Measurements from ENCODE around the gene JAG1. TPM values are rescaled to one million over a fixed set of nuclear protein-coding genes. Genes with fewer than 3 reads are reported as not detected.

JAG1 gene
- 49.2 and 60.1 TPM in 2 replicates for total RNA-seq

DNA sequence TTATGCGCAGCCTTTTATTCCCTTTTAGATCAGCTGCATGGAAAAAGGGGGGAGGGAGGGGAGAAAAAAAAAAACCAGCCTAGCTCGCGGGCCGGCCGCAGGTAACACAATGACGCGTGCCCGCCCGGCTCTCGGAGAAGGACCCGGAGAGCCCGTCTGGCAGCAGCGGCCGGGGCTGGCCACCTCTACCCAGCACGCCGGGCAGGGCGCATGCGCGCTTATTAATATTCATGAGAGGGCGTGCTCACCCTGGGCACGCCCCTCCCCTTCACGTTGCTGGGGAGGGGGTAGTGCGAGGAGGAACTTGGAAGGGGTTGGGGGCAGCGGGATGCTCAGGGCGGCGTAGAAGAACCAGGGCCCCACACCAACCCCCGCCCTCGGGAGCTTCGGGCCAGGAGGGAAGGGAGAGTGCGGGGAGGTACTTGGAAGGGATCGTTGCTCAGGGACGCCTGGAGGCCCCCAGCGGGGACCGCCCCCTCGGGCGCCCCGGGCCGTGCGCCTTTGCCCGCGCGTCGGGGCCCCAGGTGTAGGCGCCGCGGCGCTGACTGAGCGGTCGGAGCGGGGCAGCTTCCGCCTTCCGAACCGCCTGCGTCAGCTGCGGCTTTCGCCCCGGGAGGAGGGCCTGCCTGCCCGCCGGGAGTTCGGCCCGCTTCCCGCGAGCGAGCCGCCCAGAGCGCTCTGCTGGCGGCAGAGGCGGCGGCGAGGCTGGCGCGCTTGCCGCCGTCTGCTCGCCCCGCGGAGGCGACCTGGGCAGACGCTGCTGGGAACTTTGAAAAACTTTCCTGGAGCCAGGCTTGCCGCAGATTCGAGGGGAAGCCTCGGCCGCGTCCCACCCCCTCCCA lies at the start of gene JAG1:
Gene JAG1, minus strand, starts transcription at position 158 of the 842 bp plus-strand sequence. CDS start 469 bp downstream, outside the sequence.
- H3K27me3 ChIP-seq (ENCODE audit: insufficient read depth, low read length), result no peaks in the 10 kb centered on the region
- H3K4me3 ChIP-seq (ENCODE audit: insufficient read depth, low read length), result peak within 1 kb of the TSS; percentile 97
- H4K20me1 ChIP-seq (ENCODE audit: insufficient read depth, low read length), result no peaks in the 10 kb centered on the region
- peaks cover under 1% of the 10 kb centered on the region for H3K36me3 ChIP-seq (ENCODE audit: insufficient read depth, low read length)
- H3K9me3 ChIP-seq (ENCODE audit: low read depth, low read length), result no peaks in the 10 kb centered on the region
- peak; percentile 99 for DNase-seq (ENCODE audit: insufficient read length, low spot score, missing footprints)
- H3K27ac ChIP-seq (ENCODE audit: low read depth, low read length), result peak within 1 kb of the TSS; percentile 97
- peaks cover 29% of the 10 kb centered on the region for H3K4me1 ChIP-seq (ENCODE audit: insufficient read depth, low read length)
- peaks cover 43% of the 10 kb centered on the region for H3K79me2 ChIP-seq (ENCODE audit: insufficient read depth, low read length)
- peak within 1 kb of the TSS; percentile 88 for H2AFZ ChIP-seq (ENCODE audit: low read length)
- TF ChIP-seq, protein P1, sequence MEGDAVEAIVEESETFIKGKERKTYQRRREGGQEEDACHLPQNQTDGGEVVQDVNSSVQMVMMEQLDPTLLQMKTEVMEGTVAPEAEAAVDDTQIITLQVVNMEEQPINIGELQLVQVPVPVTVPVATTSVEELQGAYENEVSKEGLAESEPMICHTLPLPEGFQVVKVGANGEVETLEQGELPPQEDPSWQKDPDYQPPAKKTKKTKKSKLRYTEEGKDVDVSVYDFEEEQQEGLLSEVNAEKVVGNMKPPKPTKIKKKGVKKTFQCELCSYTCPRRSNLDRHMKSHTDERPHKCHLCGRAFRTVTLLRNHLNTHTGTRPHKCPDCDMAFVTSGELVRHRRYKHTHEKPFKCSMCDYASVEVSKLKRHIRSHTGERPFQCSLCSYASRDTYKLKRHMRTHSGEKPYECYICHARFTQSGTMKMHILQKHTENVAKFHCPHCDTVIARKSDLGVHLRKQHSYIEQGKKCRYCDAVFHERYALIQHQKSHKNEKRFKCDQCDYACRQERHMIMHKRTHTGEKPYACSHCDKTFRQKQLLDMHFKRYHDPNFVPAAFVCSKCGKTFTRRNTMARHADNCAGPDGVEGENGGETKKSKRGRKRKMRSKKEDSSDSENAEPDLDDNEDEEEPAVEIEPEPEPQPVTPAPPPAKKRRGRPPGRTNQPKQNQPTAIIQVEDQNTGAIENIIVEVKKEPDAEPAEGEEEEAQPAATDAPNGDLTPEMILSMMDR (IDR thresholded peaks at IDR 0.05; ENCODE audit: extremely low read depth, low read depth, low read length), result no peak
- peak within 1 kb of the TSS; percentile 84 for H3K4me2 ChIP-seq (ENCODE audit: insufficient read depth, low read length)

DNA sequence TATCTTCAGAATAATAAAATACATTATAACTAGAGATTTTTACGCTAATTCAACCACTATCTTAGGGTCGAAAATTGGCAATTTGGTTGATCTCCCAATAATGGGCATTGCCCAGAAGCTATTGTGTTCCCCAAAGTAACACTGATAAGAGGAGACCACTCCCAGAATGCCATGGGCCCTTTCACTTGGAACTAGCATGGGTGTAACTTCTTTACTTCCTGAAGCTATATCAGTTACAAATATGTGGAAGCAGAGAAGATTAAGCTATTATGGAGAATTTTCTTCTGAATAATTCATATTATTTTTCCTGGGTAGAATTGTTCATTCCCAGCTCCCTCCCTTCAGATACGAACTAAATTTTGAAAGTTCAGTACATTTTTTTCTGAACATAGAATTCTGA lies 48.2 kb upstream of the JAG1 start:
- TF ChIP-seq, protein P1 (IDR thresholded peaks at IDR 0.05; ENCODE audit: extremely low read depth, low read depth, low read length), result no peak
- no peak overlapping the region for H3K4me3 ChIP-seq (ENCODE audit: insufficient read depth, low read length)
- peaks cover 30% of the 10 kb centered on the region for H3K4me1 ChIP-seq (ENCODE audit: insufficient read depth, low read length)
- H2AFZ ChIP-seq (ENCODE audit: low read length), result no peak overlapping the region
- H3K27me3 ChIP-seq (ENCODE audit: insufficient read depth, low read length), result no peaks in the 10 kb centered on the region
- H3K79me2 ChIP-seq (ENCODE audit: insufficient read depth, low read length), result no peaks in the 10 kb centered on the region
- no peak overlapping the region for H3K4me2 ChIP-seq (ENCODE audit: insufficient read depth, low read length)
- DNase-seq (ENCODE audit: insufficient read length, low spot score, missing footprints), result no peak
- H3K36me3 ChIP-seq (ENCODE audit: insufficient read depth, low read length), result no peaks in the 10 kb centered on the region
- no peaks in the 10 kb centered on the region for H4K20me1 ChIP-seq (ENCODE audit: insufficient read depth, low read length)
- no peaks in the 10 kb centered on the region for H3K9me3 ChIP-seq (ENCODE audit: low read depth, low read length)
- H3K27ac ChIP-seq (ENCODE audit: low read depth, low read length), result no peak overlapping the region

DNA sequence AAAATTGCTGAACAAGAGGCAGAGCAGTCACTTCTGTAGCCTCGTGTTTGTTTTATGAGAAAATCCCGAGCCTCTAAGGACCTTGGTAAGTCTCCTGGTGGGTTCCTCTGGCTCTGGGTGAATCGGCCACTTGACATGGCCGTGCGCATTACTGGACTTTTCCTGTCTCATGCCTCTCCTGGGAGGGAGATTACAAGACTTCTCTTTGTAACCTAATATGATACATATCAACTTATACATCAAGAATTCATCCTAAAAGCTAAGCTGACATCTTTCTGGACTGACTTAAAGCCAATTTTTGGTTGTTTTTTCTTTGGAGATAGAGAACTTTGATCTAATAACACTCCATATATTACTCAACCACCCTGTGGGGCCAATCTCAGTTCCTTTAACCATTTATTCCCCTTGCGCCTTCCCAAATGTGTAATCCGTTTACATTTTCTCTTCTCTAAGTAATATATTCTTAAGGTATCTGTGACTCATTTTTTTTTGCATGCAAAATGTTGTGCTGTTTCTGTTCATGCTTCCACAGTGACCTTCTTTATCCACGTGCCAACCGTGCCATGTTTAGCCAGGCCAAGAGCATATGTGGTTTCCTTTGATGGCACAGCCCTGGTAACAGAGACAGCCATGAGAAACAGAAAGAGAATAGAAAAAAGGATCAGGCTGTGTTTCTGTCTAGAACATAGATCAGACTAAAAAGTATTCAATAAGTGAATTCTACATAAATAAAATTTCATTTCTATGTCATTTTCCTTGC lies 47.5 kb upstream of the JAG1 start:
- peak overlapping the region; percentile 58 for H2AFZ ChIP-seq (ENCODE audit: low read length)
- H3K4me3 ChIP-seq (ENCODE audit: insufficient read depth, low read length), result no peak overlapping the region
- H3K9me3 ChIP-seq (ENCODE audit: low read depth, low read length), result no peaks in the 10 kb centered on the region
- H3K4me2 ChIP-seq (ENCODE audit: insufficient read depth, low read length), result peak overlapping the region; percentile 54
- H3K27ac ChIP-seq (ENCODE audit: low read depth, low read length), result peak overlapping the region; percentile 58
- TF ChIP-seq, protein P1 (IDR thresholded peaks at IDR 0.05; ENCODE audit: extremely low read depth, low read depth, low read length), result no peak
- no peaks in the 10 kb centered on the region for H3K27me3 ChIP-seq (ENCODE audit: insufficient read depth, low read length)
- no peak for DNase-seq (ENCODE audit: insufficient read length, low spot score, missing footprints)
- no peaks in the 10 kb centered on the region for H3K79me2 ChIP-seq (ENCODE audit: insufficient read depth, low read length)
- no peaks in the 10 kb centered on the region for H4K20me1 ChIP-seq (ENCODE audit: insufficient read depth, low read length)
- no peaks in the 10 kb centered on the region for H3K36me3 ChIP-seq (ENCODE audit: insufficient read depth, low read length)
- peaks cover 36% of the 10 kb centered on the region for H3K4me1 ChIP-seq (ENCODE audit: insufficient read depth, low read length)

DNA sequence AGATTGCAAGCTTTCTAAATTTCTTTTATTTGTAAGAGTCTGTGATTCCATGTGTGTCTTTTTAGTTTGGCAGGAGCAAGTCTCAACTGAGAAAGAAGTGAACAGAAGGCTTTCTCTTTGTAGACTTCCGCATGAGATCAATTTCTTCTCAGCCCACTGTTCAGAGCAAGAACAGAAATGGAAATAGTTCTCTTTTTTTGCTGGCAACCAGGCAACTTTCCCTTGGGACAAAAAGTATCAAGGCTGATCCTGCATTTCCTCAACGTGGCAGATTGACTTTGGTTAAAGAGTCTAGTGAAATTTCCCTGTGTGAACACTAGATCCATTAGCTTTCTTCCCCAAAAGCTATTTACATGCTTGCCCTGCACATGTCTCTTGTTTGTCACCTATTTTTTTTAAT lies 46.8 kb upstream of the JAG1 start:
- Histone ChIP-seq H4K20me1 (ENCODE audit: insufficient read depth, low read length) (no peaks in the 10 kb centered on the region), H3K27ac (ENCODE audit: low read depth, low read length) (peak overlapping the region; percentile 58), H3K9me3 (ENCODE audit: low read depth, low read length) (no peaks in the 10 kb centered on the region), H3K36me3 (ENCODE audit: insufficient read depth, low read length) (no peaks in the 10 kb centered on the region), H3K79me2 (ENCODE audit: insufficient read depth, low read length) (no peaks in the 10 kb centered on the region), H3K4me1 (ENCODE audit: insufficient read depth, low read length) (peaks cover 40% of the 10 kb centered on the region), H3K4me2 (ENCODE audit: insufficient read depth, low read length) (peak overlapping the region; percentile 54), H2AFZ (ENCODE audit: low read length) (peak overlapping the region; percentile 58), H3K4me3 (ENCODE audit: insufficient read depth, low read length) (peak overlapping the region; percentile 8), H3K27me3 (ENCODE audit: insufficient read depth, low read length) (no peaks in the 10 kb centered on the region)
- TF ChIP-seq, protein P1 (IDR thresholded peaks at IDR 0.05; ENCODE audit: extremely low read depth, low read depth, low read length), result no peak
- no peak for DNase-seq (ENCODE audit: insufficient read length, low spot score, missing footprints)

Measured in osteoblast (primary cell).